Measurements from ENCODE around the gene TAS2R60.

- no peak for TF ChIP-seq CTCF (conservative IDR thresholded peaks at IDR 0.05)
- no peak for TF ChIP-seq EZH2 (IDR thresholded peaks at IDR 0.05; ENCODE audit: low read depth)
Observed at GRCh38 chr7:143444785-143445184, 1.5 kb downstream of the TAS2R60 start.

Data from PC-9 (cell line).